PC-3 (cell line): ENCODE measurements around the gene TEKT3.

Experiments
- CTCF ChIP-seq: fragments of 300-600 bp; sonication (generic); conservative IDR thresholded peaks from 2 replicates; pipeline ENCODE4 v1.5.1; 2017; ENCODE audit warnings: antibody characterized with exemption, low read depth, mild to moderate bottlenecking, low read length
- EZH2 ChIP-seq: fragments of 300-600 bp; sonication (generic); IDR thresholded peaks from one replicate; pipeline ENCODE4 v1.6.1; 2017; ENCODE audit warnings: antibody characterized with exemption, mild to moderate bottlenecking, low read length; ENCODE audit not compliant: unreplicated experiment

GRCh38 chr17:15287538-15288267 lies 53.7 kb downstream of the TEKT3 start:
- TF ChIP-seq EZH2 (no peak), CTCF (no peak)
